H1 (cell line): Measurements from ENCODE around the gene NLRP10. TPM values are rescaled to one million over a fixed set of nuclear protein-coding genes. Genes with fewer than 3 reads are reported as not detected.

Source experiments
- ATF2 ChIP-seq: IDR thresholded peaks from 2 replicates; pipeline ENCODE4 v1.6.1; 2012; ENCODE audit warnings: low read length, inconsistent platforms
- SIRT6 ChIP-seq: IDR thresholded peaks from one replicate; pipeline ENCODE4 v1.7.1; 2012; ENCODE audit warnings: low read length, inconsistent platforms
- polyA plus RNA-seq, 7 experiments: library from polyadenylated mRNA; depleted of rRNA in 3 of 7; stranded (reverse) in 5 of 7; unstranded in 2 of 7; fragments of >200 nt in 5 of 7; fragments of 200-250 nt in 2 of 7; gene quantifications; 1 replicate in 5 of 7; 2 replicates in 1 of 7; 4 replicates in 1 of 7; pipeline versions ENCODE4 v1.2.1 to v1.2.3, GENCODE V29; 2011 to 2013; ENCODE audit warnings: missing spikeins in 2 of 7, mixed read lengths in 2 of 7
- total RNA-seq: library from RNA; stranded (reverse); fragmentation: NEBNext Ultra II Directional; extraction: Animal tissue kit (Norgen Biotek cat#: 25700); gene quantifications from 2 replicates; pipeline ENCODE4 v1.2.1, GENCODE V29; 2021

The NLRP10 gene
- total and polyA plus RNA-seq, 2 of the 8 experiments (the other 6 are each of a cell fraction or from before 2014, with no cell fraction given) = 0.71 TPM; not detected in 1

- TF ChIP-seq ATF2 (no peak), SIRT6 (no peak)
Measured at GRCh38 chr11:7969756-7970646, 4.8 kb upstream of the NLRP10 start (continued).
